Panc1 (cell line): ENCODE data around the gene PLAAT4.

ENCODE experiments used
- CTCF ChIP-seq: fragments of 450-650 bp; IDR thresholded peaks from 2 replicates; pipeline ENCODE4 v1.5.1; 2017; ENCODE audit warnings: mild to moderate bottlenecking
- POLR2AphosphoS5 ChIP-seq: IDR thresholded peaks from 2 replicates; pipeline ENCODE4 v1.6.1; 2012; ENCODE audit warnings: mild to moderate bottlenecking, low read depth, low read length, moderate library complexity
- TCF7L2 ChIP-seq: IDR thresholded peaks from 2 replicates; pipeline ENCODE4 v1.6.1; 2011; ENCODE audit warnings: mild to moderate bottlenecking, low read depth, low read length, inconsistent platforms

GRCh38 chr11:63592975-63593395 is 56.4 kb downstream of the PLAAT4 start:
- TF ChIP-seq POLR2AphosphoS5 = no peak
- TF ChIP-seq TCF7L2 = no peak
- peak; percentile 91 for TF ChIP-seq CTCF
